ENCODE data around the gene RPRD1A. TPM values are rescaled to one million over a fixed set of nuclear protein-coding genes. Genes with fewer than 3 reads are reported as not detected.

RPRD1A gene
- total RNA-seq, 4 donors from 2014 or later: 36.4 to 64.8 (median 53.9) TPM

GRCh38 chr18:36108196-36108595 is 40.8 kb upstream of the RPRD1A start:
- DNase-seq (ENCODE audit: low spot score): no peak
- no peak for ATAC-seq (ENCODE audit: low FRiP score)

GRCh38 chr18:36107477-36107876 is 40.1 kb upstream of the RPRD1A start:
- DNase-seq (ENCODE audit: low spot score) (no peak), ATAC-seq (ENCODE audit: low FRiP score) (no peak)
- no peak for TF ChIP-seq CTCF (IDR thresholded peaks at IDR 0.05)

More at GRCh38 chr18:36108196-36108595, 40.8 kb upstream of the RPRD1A start:
- TF ChIP-seq CTCF (IDR thresholded peaks at IDR 0.05): no peak

GRCh38 chr18:36104749-36105148 is 37.4 kb upstream of the RPRD1A start:
- TF ChIP-seq CTCF (IDR thresholded peaks at IDR 0.05): no peak
- DNase-seq (ENCODE audit: low spot score) (no peak), ATAC-seq (ENCODE audit: low FRiP score) (no peak)

GRCh38 chr18:36101943-36102342 is 34.6 kb upstream of the RPRD1A start:
- no peak for TF ChIP-seq CTCF (IDR thresholded peaks at IDR 0.05)
- no peak for DNase-seq (ENCODE audit: low spot score)
- no peak for ATAC-seq (ENCODE audit: low FRiP score)

- TF ChIP-seq CTCF (IDR thresholded peaks at IDR 0.05): no peak
- ATAC-seq (ENCODE audit: low FRiP score) (no peak), DNase-seq (ENCODE audit: low spot score) (no peak)
Observed at GRCh38 chr18:36099311-36099710, 32.0 kb upstream of the RPRD1A start.

- ATAC-seq (ENCODE audit: low FRiP score) (no peak), DNase-seq (ENCODE audit: low spot score) (no peak)
- TF ChIP-seq CTCF (IDR thresholded peaks at IDR 0.05): no peak
Observed at GRCh38 chr18:36096955-36097354, 29.6 kb upstream of the RPRD1A start.

GRCh38 chr18:36095936-36096519 is 28.7 kb upstream of the RPRD1A start:
- TF ChIP-seq CTCF (IDR thresholded peaks at IDR 0.05): peak in 1 of 3 donors; percentile 23
- ATAC-seq (ENCODE audit: low FRiP score) (no peak), DNase-seq (ENCODE audit: low spot score) (no peak)

All from omental fat pad (tissue), 4 donors.